ENCODE results near the gene DAGLB.

DNA sequence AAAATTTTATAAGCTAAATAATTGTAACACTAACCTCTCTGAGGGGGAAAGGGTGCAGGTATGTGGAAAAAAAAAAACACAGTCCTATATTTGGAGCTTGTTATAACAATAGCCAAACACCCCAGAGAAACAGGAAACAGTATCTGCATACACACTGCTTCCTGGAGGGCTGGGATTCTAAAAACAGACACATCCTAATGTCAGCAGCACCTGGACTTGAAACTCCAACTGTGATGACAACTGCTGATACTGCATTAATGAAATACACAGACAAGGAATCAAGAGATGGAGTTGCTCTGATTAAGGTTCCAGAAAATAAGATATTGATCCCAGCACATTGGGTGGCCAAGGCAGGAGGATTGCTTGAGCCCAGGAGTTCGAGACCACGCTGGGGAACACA lies 9.3 kb downstream of the DAGLB start:
- TF ChIP-seq, protein P1, sequence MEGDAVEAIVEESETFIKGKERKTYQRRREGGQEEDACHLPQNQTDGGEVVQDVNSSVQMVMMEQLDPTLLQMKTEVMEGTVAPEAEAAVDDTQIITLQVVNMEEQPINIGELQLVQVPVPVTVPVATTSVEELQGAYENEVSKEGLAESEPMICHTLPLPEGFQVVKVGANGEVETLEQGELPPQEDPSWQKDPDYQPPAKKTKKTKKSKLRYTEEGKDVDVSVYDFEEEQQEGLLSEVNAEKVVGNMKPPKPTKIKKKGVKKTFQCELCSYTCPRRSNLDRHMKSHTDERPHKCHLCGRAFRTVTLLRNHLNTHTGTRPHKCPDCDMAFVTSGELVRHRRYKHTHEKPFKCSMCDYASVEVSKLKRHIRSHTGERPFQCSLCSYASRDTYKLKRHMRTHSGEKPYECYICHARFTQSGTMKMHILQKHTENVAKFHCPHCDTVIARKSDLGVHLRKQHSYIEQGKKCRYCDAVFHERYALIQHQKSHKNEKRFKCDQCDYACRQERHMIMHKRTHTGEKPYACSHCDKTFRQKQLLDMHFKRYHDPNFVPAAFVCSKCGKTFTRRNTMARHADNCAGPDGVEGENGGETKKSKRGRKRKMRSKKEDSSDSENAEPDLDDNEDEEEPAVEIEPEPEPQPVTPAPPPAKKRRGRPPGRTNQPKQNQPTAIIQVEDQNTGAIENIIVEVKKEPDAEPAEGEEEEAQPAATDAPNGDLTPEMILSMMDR (IDR thresholded peaks at IDR 0.05), result no peak
- TF ChIP-seq, protein P2, sequence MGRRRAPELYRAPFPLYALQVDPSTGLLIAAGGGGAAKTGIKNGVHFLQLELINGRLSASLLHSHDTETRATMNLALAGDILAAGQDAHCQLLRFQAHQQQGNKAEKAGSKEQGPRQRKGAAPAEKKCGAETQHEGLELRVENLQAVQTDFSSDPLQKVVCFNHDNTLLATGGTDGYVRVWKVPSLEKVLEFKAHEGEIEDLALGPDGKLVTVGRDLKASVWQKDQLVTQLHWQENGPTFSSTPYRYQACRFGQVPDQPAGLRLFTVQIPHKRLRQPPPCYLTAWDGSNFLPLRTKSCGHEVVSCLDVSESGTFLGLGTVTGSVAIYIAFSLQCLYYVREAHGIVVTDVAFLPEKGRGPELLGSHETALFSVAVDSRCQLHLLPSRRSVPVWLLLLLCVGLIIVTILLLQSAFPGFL (CRISPR knock-in tag; IDR thresholded peaks at IDR 0.05; ENCODE audit: borderline replicate concordance), result no peak
- no peak for TF ChIP-seq TEAD4 (CRISPR knock-in tag; IDR thresholded peaks at IDR 0.05)
- TF ChIP-seq, protein P3, sequence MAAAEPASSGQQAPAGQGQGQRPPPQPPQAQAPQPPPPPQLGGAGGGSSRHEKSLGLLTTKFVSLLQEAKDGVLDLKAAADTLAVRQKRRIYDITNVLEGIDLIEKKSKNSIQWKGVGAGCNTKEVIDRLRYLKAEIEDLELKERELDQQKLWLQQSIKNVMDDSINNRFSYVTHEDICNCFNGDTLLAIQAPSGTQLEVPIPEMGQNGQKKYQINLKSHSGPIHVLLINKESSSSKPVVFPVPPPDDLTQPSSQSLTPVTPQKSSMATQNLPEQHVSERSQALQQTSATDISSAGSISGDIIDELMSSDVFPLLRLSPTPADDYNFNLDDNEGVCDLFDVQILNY (CRISPR knock-in tag; IDR thresholded peaks at IDR 0.05), result no peak
- no peak for TF ChIP-seq GTF2I (CRISPR knock-in tag; conservative IDR thresholded peaks at IDR 0.05)
- no peak for TF ChIP-seq RELA (CRISPR knock-in tag; IDR thresholded peaks at IDR 0.05; ENCODE audit: borderline replicate concordance)
- TF ChIP-seq, protein P4, sequence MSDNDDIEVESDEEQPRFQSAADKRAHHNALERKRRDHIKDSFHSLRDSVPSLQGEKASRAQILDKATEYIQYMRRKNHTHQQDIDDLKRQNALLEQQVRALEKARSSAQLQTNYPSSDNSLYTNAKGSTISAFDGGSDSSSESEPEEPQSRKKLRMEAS (CRISPR knock-in tag; IDR thresholded peaks at IDR 0.05), result no peak
